K562 treated with DMSO at 1 percent for 48 hours (cell line): Measurements from ENCODE around the gene GHRL. TPM values are rescaled to one million over a fixed set of nuclear protein-coding genes. Genes with fewer than 3 reads are reported as not detected.

ENCODE experiments used
- total RNA-seq: library from RNA; unstranded; fragments of 300-600 nt; gene quantifications from 2 replicates; pipeline ENCODE4 v1.2.3, GENCODE V29; 2022; ENCODE audit warnings: low replicate concordance; ENCODE audit errors: extremely low read depth

GHRL gene, protein sequence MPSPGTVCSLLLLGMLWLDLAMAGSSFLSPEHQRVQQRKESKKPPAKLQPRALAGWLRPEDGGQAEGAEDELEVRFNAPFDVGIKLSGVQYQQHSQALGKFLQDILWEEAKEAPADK
- not detected in 2 replicates for total RNA-seq

DNA sequence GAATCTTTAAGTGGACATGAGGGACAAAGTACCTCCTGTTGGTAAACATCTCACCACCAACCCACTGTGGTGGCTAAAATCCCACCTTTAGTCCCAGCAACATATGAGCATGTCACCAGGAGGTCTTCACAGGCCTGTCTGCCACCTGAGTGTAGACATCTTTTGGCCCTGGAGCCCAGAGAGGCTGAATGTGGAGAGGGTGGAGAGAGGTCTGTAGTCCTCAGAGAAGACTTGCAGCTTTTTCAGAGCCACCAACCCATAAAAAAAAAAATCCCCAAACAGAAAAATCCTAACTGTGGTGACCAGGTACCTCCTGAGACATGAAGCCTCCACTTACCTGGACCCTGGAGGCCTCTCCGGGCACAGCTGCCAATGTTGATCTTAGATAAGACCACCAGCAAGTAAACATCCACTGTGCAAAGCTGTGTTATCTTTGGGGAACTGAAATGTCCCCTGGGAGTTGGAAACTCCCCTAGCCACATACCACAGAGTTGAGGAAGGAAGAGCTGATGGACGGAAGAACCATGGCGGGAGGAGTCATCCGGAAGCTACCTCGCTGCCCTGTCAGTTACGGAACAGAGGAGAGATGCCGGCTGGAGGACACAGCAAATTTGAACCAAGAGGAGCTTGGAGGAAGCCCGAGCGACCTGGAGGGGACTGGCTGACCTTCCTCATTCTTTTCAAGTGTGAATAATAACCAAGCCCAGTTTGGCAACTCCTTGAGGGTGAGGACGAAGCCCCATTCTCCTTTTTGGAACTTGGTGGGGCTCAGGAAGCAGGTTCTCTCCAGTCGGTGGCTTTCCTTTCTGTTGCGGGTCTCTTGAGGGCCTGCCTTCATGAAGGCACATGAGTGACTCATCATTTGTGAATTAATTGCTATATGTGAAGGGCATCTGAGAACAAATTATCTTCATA lies at the start of gene GHRL:
GHRL (minus strand) TSS at position 443 of the 915 bp plus-strand sequence. CDS start 2,767 bp downstream, outside the sequence.

DNA sequence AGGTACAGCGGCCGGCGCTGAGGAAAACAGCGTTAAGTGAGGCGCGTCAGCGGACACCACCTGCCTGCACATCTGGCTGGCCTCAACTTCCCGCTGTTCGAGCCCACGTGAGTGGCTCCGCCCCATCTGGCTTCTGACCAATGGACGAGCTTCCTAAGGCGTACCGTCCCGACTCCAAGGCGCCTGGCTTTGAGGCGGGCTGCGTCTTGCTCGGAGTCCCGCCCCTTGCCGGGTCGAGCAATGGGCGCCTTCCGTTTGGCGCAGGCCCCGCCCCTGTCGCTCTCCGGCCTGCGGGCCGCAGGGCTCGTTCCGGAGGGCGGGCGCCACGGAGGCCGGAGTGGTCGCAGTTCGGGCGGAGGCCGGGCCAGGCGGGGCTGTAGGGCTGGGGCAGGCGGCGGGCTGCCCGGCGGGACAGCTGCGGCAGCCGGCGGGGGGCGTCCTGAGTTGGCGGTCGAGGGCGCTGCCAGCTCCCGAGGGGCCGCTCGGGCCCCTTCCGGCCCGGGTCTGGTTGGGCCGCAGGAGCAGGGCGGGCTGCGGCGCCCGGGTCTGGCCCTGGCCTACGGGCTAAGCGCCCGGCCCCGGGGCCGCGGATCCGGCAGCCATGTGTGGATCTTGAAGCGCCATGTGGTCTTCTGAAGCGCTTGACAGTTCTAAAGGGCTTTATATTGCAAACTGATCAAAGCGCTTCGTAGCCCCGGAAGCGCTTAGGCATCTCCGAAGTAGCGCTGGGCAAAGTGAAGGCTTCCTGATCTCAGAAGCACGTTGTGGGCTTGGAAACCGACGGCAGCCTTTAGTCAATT lies 44.4 kb downstream of the GHRL start, which contains the start of gene TATDN2:
TATDN2 (plus strand) TSS at position 276 of the 800 bp plus-strand sequence. CDS start 742 bp downstream, outside the sequence.

Other genes starting within 250 kb of the GHRL start
- not detected in 2 replicates for gene FANCD2OS, start 184.7 kb downstream of the GHRL start, total RNA-seq
- not detected in 2 replicates for gene BRK1, start 177.3 kb downstream of the GHRL start, total RNA-seq
- gene VHL, start 151.2 kb downstream of the GHRL start, total RNA-seq = not detected in 2 replicates
- gene IRAK2, start 128.0 kb downstream of the GHRL start, total RNA-seq = not detected in 2 replicates
- gene TATDN2, start 44.5 kb downstream of the GHRL start, total RNA-seq = not detected in 2 replicates
- gene SEC13, start 28.2 kb upstream of the GHRL start, total RNA-seq = not detected in 2 replicates
- not detected in 2 replicates for gene ATP2B2, start 212.6 kb upstream of the GHRL start, total RNA-seq